ELF-1 (cell line): ENCODE data around the gene TIMM8A.
A peak's percentile ranks its signal among the peaks of the same experiment; 100 is the strongest.
"Not testable (repeated sequence)": the region's sequence is repeated elsewhere in the genome, so short reads cannot be mapped to it uniquely, and the experiment has no call there.

Experiments
- DNase-seq: peaks from one replicate; pipeline ENCODE4 v3.0.0-alpha.2; 2016; ENCODE audit warnings: low read depth, low spot score

Gene TIMM8A

GRCh38 chrX:101359966-101360365, 11.4 kb upstream of the TIMM8A start:
- no peak for DNase-seq

GRCh38 chrX:101357166-101357795, 8.7 kb upstream of the TIMM8A start:
- DNase-seq: peak; percentile 31

DNA sequence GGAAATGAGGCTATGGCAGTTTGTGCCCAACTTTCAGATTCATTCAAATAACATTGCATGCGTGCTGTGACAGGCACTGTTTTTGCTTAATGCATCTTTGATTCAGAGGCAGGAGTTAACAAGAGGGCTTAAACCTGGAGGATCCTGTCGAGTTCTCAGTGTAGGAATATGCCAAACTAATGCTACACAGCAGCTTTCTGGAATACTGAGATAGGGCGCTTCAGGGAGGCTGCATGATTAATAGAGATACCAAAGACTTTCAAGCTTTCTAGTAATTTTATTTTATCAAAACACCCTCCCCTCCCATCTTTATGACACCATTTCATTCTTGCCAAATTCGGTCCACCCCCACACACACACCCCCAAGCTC, 636 bp upstream of the TIMM8A start:
- no peak for DNase-seq

DNA sequence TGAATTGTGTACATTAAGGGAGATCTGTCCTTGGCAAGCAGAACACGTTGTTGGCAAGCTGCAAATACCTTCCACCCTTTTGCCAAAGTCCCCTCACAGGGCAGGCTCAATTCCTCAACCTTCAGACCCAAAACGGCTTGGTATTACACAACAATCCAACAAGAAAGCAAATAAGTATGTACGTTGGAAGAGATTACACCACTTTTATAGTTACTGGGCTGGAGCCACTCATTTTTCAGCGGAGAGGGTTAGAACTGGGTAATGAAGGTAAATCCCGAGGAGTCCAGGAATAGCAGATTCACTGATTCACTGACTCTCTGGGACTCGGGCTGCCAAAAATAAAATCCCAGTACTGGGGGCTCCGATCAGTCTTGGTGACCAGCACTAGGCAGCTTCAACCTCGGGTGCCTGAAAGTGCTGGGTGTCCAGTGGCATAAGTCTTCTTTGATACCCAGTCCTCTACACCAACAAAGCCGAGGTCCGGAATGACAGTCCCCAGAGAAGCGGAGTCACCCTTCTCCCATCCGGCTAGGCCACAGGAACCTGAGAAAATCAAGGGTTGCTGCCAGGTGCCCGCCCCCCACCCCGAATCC, 587 bp downstream of the TIMM8A start:
- no peak for DNase-seq

- no peak for DNase-seq
These were observed 10.7 kb downstream of the TIMM8A start for GRCh38 chrX:101337776-101338271.

DNA sequence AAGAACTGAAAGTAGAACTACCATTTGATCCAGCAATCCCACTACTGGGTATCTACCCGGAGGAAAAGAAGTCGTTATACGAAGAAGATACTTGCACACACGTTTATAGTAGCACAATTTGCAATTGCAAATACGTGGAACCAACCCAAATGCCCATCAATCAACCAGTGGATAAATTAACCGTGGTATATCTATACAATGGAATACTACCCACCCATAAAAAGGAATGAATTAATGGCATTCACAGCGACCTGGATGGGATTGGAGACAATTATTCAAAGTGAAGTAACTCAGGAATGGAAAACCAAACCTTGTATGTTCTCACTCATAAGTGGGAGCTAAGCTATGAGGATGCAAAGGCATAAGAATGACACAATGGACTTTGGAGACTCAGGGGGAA, 14.2 kb downstream of the TIMM8A start:
- DNase-seq: not testable (repeated sequence)

- peak; percentile 40 for DNase-seq
These were observed 21.9 kb downstream of the TIMM8A start for GRCh38 chrX:101326600-101326999.

- DNase-seq: no peak
These were observed 44.8 kb downstream of the TIMM8A start for GRCh38 chrX:101303790-101304189.
